Bronchial epithelial cell (primary cell): ENCODE results near the gene FBN1. TPM values are rescaled to one million over a fixed set of nuclear protein-coding genes. Genes with fewer than 3 reads are reported as not detected.

Source experiments
- DNase-seq: peaks from one replicate; pipeline ENCODE4 v3.0.0-alpha.2; 2010; ENCODE audit warnings: low read depth
- FAIRE-seq: peaks from 2 replicates; lab custom pipeline; 2011; peaks lifted over from hg19 to GRCh38; lab: Jason Lieb, UNC
- H3K27me3 ChIP-seq: 2 replicates; pipeline ENCODE4 v1.5.1; 2011; ENCODE audit warnings: low read length; ENCODE audit not compliant: control insufficient read depth, insufficient read depth
- H3K36me3 ChIP-seq: 2 replicates; pipeline ENCODE4 v1.5.1; 2011; ENCODE audit warnings: low read length; ENCODE audit not compliant: control insufficient read depth, insufficient read depth
- H3K4me3 ChIP-seq: 2 replicates; pipeline ENCODE4 v1.5.1; 2011; ENCODE audit warnings: mild to moderate bottlenecking, low read depth, low read length, control low read depth
- CTCF ChIP-seq: IDR thresholded peaks from 2 replicates; pipeline ENCODE4 v1.5.1; 2011; ENCODE audit warnings: mild to moderate bottlenecking, moderate library complexity, low read length, control low read depth, inconsistent platforms; ENCODE audit not compliant: insufficient read depth, severe bottlenecking
- total RNA-seq: library from RNA; depleted of rRNA; stranded (reverse); fragments of >200 nt; gene quantifications from 2 replicates; pipeline ENCODE4 v1.2.1, GENCODE V29; 2014

The FBN1 gene
- total RNA-seq, 1 donor from 2014 or later: 6.3 TPM

GRCh38 chr15:48530528-48530927, 115.0 kb downstream of the FBN1 start:
- TF ChIP-seq CTCF: no peak
- Histone ChIP-seq H3K36me3 (no peaks in the 10 kb centered on the region), H3K4me3 (no peak overlapping the region), H3K27me3 (no peaks in the 10 kb centered on the region)
- FAIRE-seq: no peak
- DNase-seq: no peak

GRCh38 chr15:48528921-48529320, 116.6 kb downstream of the FBN1 start:
- no peaks in the 10 kb centered on the region for H3K36me3 ChIP-seq
- no peak for DNase-seq
- H3K27me3 ChIP-seq: no peaks in the 10 kb centered on the region
- H3K4me3 ChIP-seq: no peak overlapping the region
- TF ChIP-seq CTCF: no peak
- FAIRE-seq: no peak

GRCh38 chr15:48527517-48527916, 118.0 kb downstream of the FBN1 start:
- Histone ChIP-seq H3K36me3 (no peaks in the 10 kb centered on the region), H3K4me3 (no peak overlapping the region), H3K27me3 (no peaks in the 10 kb centered on the region)
- TF ChIP-seq CTCF: no peak
- no peak for DNase-seq
- FAIRE-seq: no peak

GRCh38 chr15:48522911-48523310, 122.6 kb downstream of the FBN1 start:
- TF ChIP-seq CTCF: no peak
- no peaks in the 10 kb centered on the region for H3K27me3 ChIP-seq
- H3K4me3 ChIP-seq: no peak overlapping the region
- FAIRE-seq (no peak), DNase-seq (no peak)
- H3K36me3 ChIP-seq: no peaks in the 10 kb centered on the region

GRCh38 chr15:48522123-48522522, 123.4 kb downstream of the FBN1 start:
- no peak for DNase-seq
- no peak for TF ChIP-seq CTCF
- FAIRE-seq: no peak
- Histone ChIP-seq H3K27me3 (no peaks in the 10 kb centered on the region), H3K36me3 (no peaks in the 10 kb centered on the region), H3K4me3 (no peak overlapping the region)

GRCh38 chr15:48520376-48521155, 124.9 kb downstream of the FBN1 start:
- Histone ChIP-seq H3K36me3 (no peaks in the 10 kb centered on the region), H3K4me3 (no peak overlapping the region), H3K27me3 (no peaks in the 10 kb centered on the region)
- DNase-seq: no peak
- no peak for FAIRE-seq
- no peak for TF ChIP-seq CTCF
